ENCODE results near the gene MTG1.

DNA sequence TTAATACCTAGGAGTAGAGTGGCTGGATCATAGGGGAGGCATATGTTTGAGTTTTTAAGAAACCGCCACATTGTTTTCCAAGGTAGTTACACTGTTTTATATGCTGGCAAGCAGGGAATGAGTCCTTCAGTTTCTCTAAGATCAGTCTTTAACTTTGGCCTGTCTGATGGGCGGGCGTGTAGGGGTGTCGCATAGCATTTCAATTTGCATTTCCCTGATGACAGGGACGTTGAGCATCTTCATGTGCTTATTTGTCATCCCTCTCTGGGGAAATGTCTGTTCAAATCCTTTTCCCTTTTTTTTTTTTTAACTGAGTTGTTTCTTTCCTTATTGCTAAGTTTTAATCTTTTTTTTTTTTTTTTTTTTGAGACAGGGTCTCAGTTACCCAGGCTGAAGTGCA is 9.8 kb downstream of the MTG1 start:
- TF ChIP-seq, protein P1, sequence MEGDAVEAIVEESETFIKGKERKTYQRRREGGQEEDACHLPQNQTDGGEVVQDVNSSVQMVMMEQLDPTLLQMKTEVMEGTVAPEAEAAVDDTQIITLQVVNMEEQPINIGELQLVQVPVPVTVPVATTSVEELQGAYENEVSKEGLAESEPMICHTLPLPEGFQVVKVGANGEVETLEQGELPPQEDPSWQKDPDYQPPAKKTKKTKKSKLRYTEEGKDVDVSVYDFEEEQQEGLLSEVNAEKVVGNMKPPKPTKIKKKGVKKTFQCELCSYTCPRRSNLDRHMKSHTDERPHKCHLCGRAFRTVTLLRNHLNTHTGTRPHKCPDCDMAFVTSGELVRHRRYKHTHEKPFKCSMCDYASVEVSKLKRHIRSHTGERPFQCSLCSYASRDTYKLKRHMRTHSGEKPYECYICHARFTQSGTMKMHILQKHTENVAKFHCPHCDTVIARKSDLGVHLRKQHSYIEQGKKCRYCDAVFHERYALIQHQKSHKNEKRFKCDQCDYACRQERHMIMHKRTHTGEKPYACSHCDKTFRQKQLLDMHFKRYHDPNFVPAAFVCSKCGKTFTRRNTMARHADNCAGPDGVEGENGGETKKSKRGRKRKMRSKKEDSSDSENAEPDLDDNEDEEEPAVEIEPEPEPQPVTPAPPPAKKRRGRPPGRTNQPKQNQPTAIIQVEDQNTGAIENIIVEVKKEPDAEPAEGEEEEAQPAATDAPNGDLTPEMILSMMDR (IDR thresholded peaks at IDR 0.05), result no peak
- TF ChIP-seq POLR2A (IDR thresholded peaks at IDR 0.05) (no peak), EP300 (IDR thresholded peaks at IDR 0.05; ENCODE audit: low read depth) (no peak), POLR2AphosphoS5 (IDR thresholded peaks at IDR 0.05) (no peak)
